HEK293T (cell line): Measurements from ENCODE around the gene CDC42SE2.

Experiments used
- CTCF ChIA-PET: fragments of 350-600 bp; formaldehyde crosslinking; extraction: SDS; loops from one replicate; lab custom pipeline; 2021; ENCODE audit warnings: antibody characterized with exemption, inconsistent platforms; lab: Yijun Ruan, JAX
- POLR2A ChIA-PET: fragments of 350-600 bp; formaldehyde crosslinking; extraction: SDS; loops from one replicate; lab custom pipeline; 2020; ENCODE audit warnings: antibody characterized with exemption, inconsistent platforms; lab: Yijun Ruan, JAX
- DNase-seq: peaks from one replicate; pipeline ENCODE4 v3.0.0; 2012; ENCODE audit warnings: mixed read lengths; ENCODE audit errors: extremely low spot score
- ARNT ChIP-seq: fragments of 450-650 bp; IDR thresholded peaks from 2 replicates; pipeline ENCODE4 v1.6.1; 2017; ENCODE audit warnings: mild to moderate bottlenecking
- BHLHE40 ChIP-seq: fragments of 450-650 bp; IDR thresholded peaks from 2 replicates; pipeline ENCODE4 v1.6.1; 2016; ENCODE audit warnings: mild to moderate bottlenecking, moderate library complexity, borderline replicate concordance
- CTBP1 ChIP-seq: fragments of 450-650 bp; IDR thresholded peaks from 2 replicates; pipeline ENCODE4 v1.6.1; 2016; ENCODE audit warnings: borderline replicate concordance
- ELF4 ChIP-seq: fragments of 450-650 bp; IDR thresholded peaks from 2 replicates; pipeline ENCODE4 v1.6.1; 2017; ENCODE audit warnings: antibody characterized with exemption
- FOXA1 ChIP-seq: fragments of 450-650 bp; IDR thresholded peaks from 2 replicates; pipeline ENCODE4 v1.6.1; 2016; ENCODE audit warnings: mild to moderate bottlenecking
- FOXK2 ChIP-seq: fragments of 450-650 bp; IDR thresholded peaks from 2 replicates; pipeline ENCODE4 v1.6.1; 2016; ENCODE audit warnings: mild to moderate bottlenecking
- FOXM1 ChIP-seq: fragments of 450-650 bp; IDR thresholded peaks from 2 replicates; pipeline ENCODE4 v1.6.1; 2017; ENCODE audit warnings: mild to moderate bottlenecking, borderline replicate concordance
- HDGF ChIP-seq: fragments of 450-650 bp; IDR thresholded peaks from 2 replicates; pipeline ENCODE4 v1.6.1; 2017; ENCODE audit warnings: antibody characterized with exemption, borderline replicate concordance
- L3MBTL2 ChIP-seq: fragments of 450-650 bp; conservative IDR thresholded peaks from 2 replicates; pipeline ENCODE4 v1.6.1; 2016; ENCODE audit warnings: mild to moderate bottlenecking
- LEF1 ChIP-seq: fragments of 450-650 bp; IDR thresholded peaks from 2 replicates; pipeline ENCODE4 v1.6.1; 2017; ENCODE audit warnings: mild to moderate bottlenecking, borderline replicate concordance
- NFRKB ChIP-seq: fragments of 450-650 bp; IDR thresholded peaks from 2 replicates; pipeline ENCODE4 v1.6.1; 2016; ENCODE audit warnings: mild to moderate bottlenecking, moderate library complexity
- SP1 ChIP-seq: fragments of 450-650 bp; IDR thresholded peaks from 2 replicates; pipeline ENCODE4 v1.6.1; 2017
- SUZ12 ChIP-seq: fragments of 450-650 bp; IDR thresholded peaks from 2 replicates; pipeline ENCODE4 v1.6.1; 2016; ENCODE audit warnings: mild to moderate bottlenecking
- TARDBP ChIP-seq: fragments of 450-650 bp; IDR thresholded peaks from 2 replicates; pipeline ENCODE4 v1.6.1; 2016
- ZNF384 ChIP-seq: fragments of 450-650 bp; IDR thresholded peaks from 2 replicates; pipeline ENCODE4 v1.6.1; 2016
- TF ChIP-seq, protein P1 (sequence below): fragments of 450-650 bp; IDR thresholded peaks from 2 replicates; pipeline ENCODE4 v1.6.1; 2016

The CDC42SE2 gene

GRCh38 chr5:131297886-131298285 is 34.0 kb downstream of the CDC42SE2 start:
- TF ChIP-seq SUZ12 (no peak), FOXA1 (no peak), ELF4 (no peak), CTBP1 (no peak), SP1 (no peak), FOXM1 (no peak), L3MBTL2 (no peak), LEF1 (no peak), ZNF384 (no peak), FOXK2 (no peak), ARNT (no peak), HDGF (no peak), TARDBP (no peak), BHLHE40 (no peak), NFRKB (no peak)
- TF ChIP-seq, protein P1, sequence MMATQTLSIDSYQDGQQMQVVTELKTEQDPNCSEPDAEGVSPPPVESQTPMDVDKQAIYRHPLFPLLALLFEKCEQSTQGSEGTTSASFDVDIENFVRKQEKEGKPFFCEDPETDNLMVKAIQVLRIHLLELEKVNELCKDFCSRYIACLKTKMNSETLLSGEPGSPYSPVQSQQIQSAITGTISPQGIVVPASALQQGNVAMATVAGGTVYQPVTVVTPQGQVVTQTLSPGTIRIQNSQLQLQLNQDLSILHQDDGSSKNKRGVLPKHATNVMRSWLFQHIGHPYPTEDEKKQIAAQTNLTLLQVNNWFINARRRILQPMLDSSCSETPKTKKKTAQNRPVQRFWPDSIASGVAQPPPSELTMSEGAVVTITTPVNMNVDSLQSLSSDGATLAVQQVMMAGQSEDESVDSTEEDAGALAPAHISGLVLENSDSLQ = no peak
- no peak for DNase-seq
- ChIA-PET POLR2A (interaction anchor here (0.8 kb wide), 1 partner anchor 14 kb away, joined by 3 read pairs; no protein-coding TSS in a partner anchor), CTCF (no interaction called here)

GRCh38 chr5:131299465-131299864 is 35.6 kb downstream of the CDC42SE2 start:
- TF ChIP-seq SP1 (no peak), FOXK2 (no peak), HDGF (no peak), LEF1 (no peak), SUZ12 (no peak), NFRKB (no peak), ELF4 (no peak), FOXM1 (no peak), L3MBTL2 (no peak), ZNF384 (no peak), FOXA1 (no peak), CTBP1 (no peak)
- TF ChIP-seq, protein P1 = no peak
- ChIA-PET POLR2A (no interaction called here), CTCF (no interaction called here)
- DNase-seq = no peak

- TF ChIP-seq ELF4 (no peak), TARDBP (no peak), FOXK2 (no peak), FOXA1 (no peak), ZNF384 (no peak), CTBP1 (no peak), FOXM1 (no peak)
- DNase-seq = no peak
- ChIA-PET POLR2A (no interaction called here), CTCF (no interaction called here)
Observed at GRCh38 chr5:131302506-131302905, 38.7 kb downstream of the CDC42SE2 start.

DNA sequence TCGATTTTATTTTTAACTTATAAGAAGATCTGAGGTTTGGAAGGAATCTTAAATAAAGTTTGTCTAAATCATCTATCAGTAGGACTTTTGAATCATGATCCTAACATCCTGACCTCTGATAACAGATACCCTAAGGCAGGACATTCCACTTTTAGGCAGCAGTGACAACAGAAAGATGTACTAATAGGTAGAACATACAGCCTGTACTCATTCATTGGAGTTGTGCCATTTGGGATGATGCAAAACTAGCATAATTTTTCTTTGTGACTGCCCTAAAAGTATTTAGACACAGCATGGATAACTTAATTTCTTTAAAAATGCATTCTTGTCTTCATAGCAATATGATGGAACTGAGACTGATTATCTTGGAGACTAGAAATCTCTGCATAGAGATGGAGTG is 39.7 kb downstream of the CDC42SE2 start:
- no peak for TF ChIP-seq CTBP1
- no peak for TF ChIP-seq HDGF
- DNase-seq = no peak
- ChIA-PET POLR2A (no interaction called here), CTCF (no interaction called here)

DNA sequence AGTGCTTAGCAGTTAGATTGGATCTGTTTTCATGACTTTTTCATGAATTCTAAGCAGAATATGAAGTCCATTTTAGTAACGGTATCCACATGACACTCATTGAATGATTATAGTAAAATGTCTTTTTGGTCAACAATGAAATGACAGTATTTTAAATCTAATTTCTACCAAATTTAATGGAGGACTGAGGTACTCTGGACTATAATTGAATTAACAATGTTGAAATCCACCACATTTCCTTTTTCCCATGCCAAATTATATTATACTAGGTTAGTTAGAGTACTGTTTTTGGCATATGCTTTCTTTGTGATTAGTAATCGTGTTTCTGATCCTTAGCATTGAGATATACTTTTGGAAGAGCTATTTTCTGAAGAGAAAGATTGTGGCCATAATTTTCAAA is 40.6 kb downstream of the CDC42SE2 start:
- no peak for DNase-seq
- ChIA-PET POLR2A (no interaction called here), CTCF (no interaction called here)
- no peak for TF ChIP-seq ZNF384
- no peak for TF ChIP-seq FOXK2
- no peak for TF ChIP-seq L3MBTL2
- TF ChIP-seq SP1 = no peak
- TF ChIP-seq CTBP1 = no peak
- no peak for TF ChIP-seq SUZ12
- TF ChIP-seq NFRKB = no peak
- no peak for TF ChIP-seq FOXA1
- TF ChIP-seq FOXM1 = no peak
- TF ChIP-seq, protein P1 = no peak
- TF ChIP-seq HDGF = no peak
- no peak for TF ChIP-seq ARNT
- no peak for TF ChIP-seq ELF4
- TF ChIP-seq BHLHE40 = no peak
- no peak for TF ChIP-seq TARDBP
- TF ChIP-seq LEF1 = no peak

DNA sequence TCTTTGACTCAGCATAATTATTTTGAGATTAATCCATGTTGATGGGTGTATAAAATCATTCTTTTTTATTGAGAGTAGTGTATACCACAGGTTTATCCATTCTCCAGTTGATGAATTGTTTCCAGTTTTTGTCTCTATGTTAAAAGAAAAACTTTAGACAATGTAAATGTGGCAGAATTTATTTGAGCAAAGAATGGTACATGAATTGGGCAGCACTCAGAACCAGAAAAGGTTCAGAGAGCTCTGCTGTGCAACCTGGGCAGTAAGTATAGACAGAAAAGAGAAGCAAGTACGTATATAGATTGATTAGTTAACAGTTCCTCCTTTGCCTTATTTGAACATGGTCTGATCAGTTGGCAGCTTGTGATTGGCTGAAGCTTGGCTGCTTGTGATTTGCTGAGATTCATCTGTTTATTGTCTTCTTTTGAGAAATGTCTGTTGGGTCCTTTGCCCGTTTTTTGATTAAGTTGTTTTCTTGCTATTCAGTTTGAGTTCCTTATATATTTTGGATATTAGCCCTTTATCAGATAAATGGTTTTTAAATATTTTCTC is 41.4 kb downstream of the CDC42SE2 start:
- ChIA-PET POLR2A (no interaction called here), CTCF (no interaction called here)
- no peak for DNase-seq
- TF ChIP-seq FOXA1 (no peak), ARNT (no peak), LEF1 (no peak), HDGF (no peak), L3MBTL2 (no peak), ZNF384 (no peak)
- TF ChIP-seq, protein P1 = no peak
